PC-3 (cell line): ENCODE results near the gene PCED1A. TPM values are rescaled to one million over a fixed set of nuclear protein-coding genes. Genes with fewer than 3 reads are reported as not detected.

Experiments used
- ATAC-seq: fragments of 200-7000 bp; cut with Tn5 transposase; 2 replicates; pipeline ENCODE4 v1.9.1; 2020; ENCODE audit warnings: mild to moderate bottlenecking, moderate library complexity
- BruUV-seq: library from RNA; stranded (reverse); fragments of 400-500 nt; replicated peaks from 2 replicates; lab custom pipeline; 2021; lab: Mats Ljungman, UMichigan
- CTCF ChIA-PET: fragments of 300-600 bp; sonication (Branson Sonifier 250); formaldehyde crosslinking; loops from one replicate; lab custom pipeline; 2022; ENCODE audit warnings: antibody characterized with exemption; lab: Charles Lee
- POLR2A ChIA-PET: fragments of 300-600 bp; sonication (Branson Sonifier 250); formaldehyde crosslinking; loops from one replicate; lab custom pipeline; 2022; ENCODE audit warnings: antibody characterized with exemption; ENCODE audit not compliant: unreplicated experiment; lab: Charles Lee
- DNase-seq: peaks from one replicate; pipeline ENCODE4 v3.0.0-alpha.2; 2015
- H2AFZ ChIP-seq: fragments of 300-600 bp; sonication (generic); 2 replicates; pipeline ENCODE4 v1.6.0; 2016; ENCODE audit warnings: antibody characterized with exemption, low read length
- H3F3A ChIP-seq: fragments of 300-600 bp; sonication (generic); one replicate; pipeline ENCODE4 v1.6.0; 2017; ENCODE audit warnings: antibody characterized with exemption, low read length, control low read depth, mild to moderate bottlenecking; ENCODE audit not compliant: unreplicated experiment
- H3K27ac ChIP-seq: fragments of 300-600 bp; sonication (generic); 2 replicates; pipeline ENCODE4 v1.5.1; 2016; ENCODE audit warnings: mild to moderate bottlenecking, low read length
- H3K27me3 ChIP-seq: fragments of 300-600 bp; sonication (generic); 2 replicates; pipeline ENCODE4 v1.6.1; 2016; ENCODE audit warnings: low read length, mixed read lengths
- H3K36me3 ChIP-seq: fragments of 300-600 bp; sonication (generic); 2 replicates; pipeline ENCODE4 v1.6.1; 2016; ENCODE audit warnings: low read depth, mixed run types, low read length, mixed read lengths
- H3K4me1 ChIP-seq: fragments of 300-600 bp; sonication (generic); 2 replicates; pipeline ENCODE4 v1.5.1; 2016; ENCODE audit warnings: low read length; ENCODE audit not compliant: insufficient read depth
- H3K4me2 ChIP-seq: fragments of 300-600 bp; sonication (generic); 2 replicates; pipeline ENCODE4 v1.6.0; 2016; ENCODE audit warnings: low read length
- H3K4me3 ChIP-seq: fragments of 300-600 bp; sonication (generic); 2 replicates; pipeline ENCODE4 v1.5.1; 2016; ENCODE audit warnings: mild to moderate bottlenecking, low read length, mixed read lengths
- H3K79me2 ChIP-seq: fragments of 300-600 bp; sonication (generic); 2 replicates; pipeline ENCODE4 v1.6.1; 2017; ENCODE audit warnings: low read length, mixed read lengths
- H3K9ac ChIP-seq: fragments of 300-600 bp; sonication (generic); 2 replicates; pipeline ENCODE4 v1.6.0; 2016; ENCODE audit warnings: mild to moderate bottlenecking, low read length
- H3K9me2 ChIP-seq: fragments of 300-600 bp; sonication (generic); replicated peaks from 2 replicates; pipeline ENCODE4 v1.6.1; 2016; ENCODE audit warnings: mixed run types, low read length, mixed read lengths
- H3K9me3 ChIP-seq: fragments of 300-600 bp; sonication (generic); 2 replicates; pipeline ENCODE4 v1.6.1; 2016; ENCODE audit warnings: low read length, mixed read lengths
- H4K20me1 ChIP-seq: fragments of 300-600 bp; sonication (generic); 2 replicates; pipeline ENCODE4 v1.6.1; 2016; ENCODE audit warnings: low read length, mixed read lengths
- CTCF ChIP-seq: fragments of 300-600 bp; sonication (generic); conservative IDR thresholded peaks from 2 replicates; pipeline ENCODE4 v1.5.1; 2017; ENCODE audit warnings: antibody characterized with exemption, low read depth, mild to moderate bottlenecking, low read length
- EZH2 ChIP-seq: fragments of 300-600 bp; sonication (generic); IDR thresholded peaks from one replicate; pipeline ENCODE4 v1.6.1; 2017; ENCODE audit warnings: antibody characterized with exemption, mild to moderate bottlenecking, low read length; ENCODE audit not compliant: unreplicated experiment
- EZH2phosphoT487 ChIP-seq: fragments of 300-600 bp; sonication (generic); IDR thresholded peaks from 2 replicates; pipeline ENCODE4 v1.6.1; 2018; ENCODE audit warnings: mild to moderate bottlenecking, antibody characterized with exemption, low read length, borderline replicate concordance
- intact Hi-C: fragments of 100-400 bp; cut with micrococcal nuclease; formaldehyde crosslinking; loops from 2 replicates; pipeline ENCODE4 v1.9.0; 2023
- total RNA-seq: library from RNA; depleted of rRNA; stranded (reverse); fragments of >200 nt; gene quantifications from 2 replicates; pipeline ENCODE4 v1.2.3, GENCODE V29; 2014

Gene PCED1A
- total RNA-seq, 1 experiment from 2014 or later = 21.9 TPM

GRCh38 chr20:2804852-2805688, 35.4 kb downstream of the PCED1A start:
- Histone ChIP-seq H4K20me1 (no peaks in the 10 kb centered on the region), H2AFZ (no peak overlapping the region), H3K79me2 (no peaks in the 10 kb centered on the region), H3K36me3 (no peaks in the 10 kb centered on the region), H3K4me1 (no peaks in the 10 kb centered on the region), H3K4me3 (no peak overlapping the region), H3K9me3 (no peaks in the 10 kb centered on the region), H3K9ac (no peak overlapping the region), H3K9me2 (no peaks in the 10 kb centered on the region), H3K27ac (no peak overlapping the region), H3K27me3 (no peaks in the 10 kb centered on the region), H3K4me2 (no peak overlapping the region), H3F3A (no peaks in the 10 kb centered on the region)
- ChIA-PET CTCF (no interaction called here), POLR2A (no interaction called here)
- DNase-seq = no peak
- no TSS peak for BruUV-seq
- TF ChIP-seq CTCF (no peak), EZH2 (no peak), EZH2phosphoT487 (no peak)
- intact Hi-C loops = no loop called here
- ATAC-seq = no peak

- ChIA-PET POLR2A (no interaction called here), CTCF (no interaction called here)
- no peak for DNase-seq
- TF ChIP-seq CTCF = no peak
- no peak for ATAC-seq
- H3K4me2 ChIP-seq = no peak overlapping the region
- no peaks in the 10 kb centered on the region for H3K4me1 ChIP-seq
- no TSS peak for BruUV-seq
- no peak overlapping the region for H2AFZ ChIP-seq
- no peaks in the 10 kb centered on the region for H3K36me3 ChIP-seq
- H3K27ac ChIP-seq = no peak overlapping the region
- no peak overlapping the region for H3K9ac ChIP-seq
- H3F3A ChIP-seq = no peaks in the 10 kb centered on the region
- no peaks in the 10 kb centered on the region for H3K79me2 ChIP-seq
- no peaks in the 10 kb centered on the region for H3K9me3 ChIP-seq
- intact Hi-C loops = no loop called here
- H3K27me3 ChIP-seq = no peaks in the 10 kb centered on the region
- H4K20me1 ChIP-seq = no peaks in the 10 kb centered on the region
- H3K9me2 ChIP-seq = no peaks in the 10 kb centered on the region
- H3K4me3 ChIP-seq = no peak overlapping the region
Measured at GRCh38 chr20:2804041-2804828, 36.2 kb downstream of the PCED1A start.

- Histone ChIP-seq H3F3A (no peaks in the 10 kb centered on the region), H2AFZ (no peak overlapping the region), H3K4me1 (no peaks in the 10 kb centered on the region), H3K9me3 (no peaks in the 10 kb centered on the region), H4K20me1 (no peaks in the 10 kb centered on the region), H3K27me3 (no peaks in the 10 kb centered on the region), H3K4me3 (no peak overlapping the region), H3K9me2 (no peaks in the 10 kb centered on the region), H3K79me2 (no peaks in the 10 kb centered on the region), H3K36me3 (no peaks in the 10 kb centered on the region), H3K9ac (no peak overlapping the region), H3K27ac (no peak overlapping the region), H3K4me2 (no peak overlapping the region)
- no peak for ATAC-seq
- intact Hi-C loops = no loop called here
- ChIA-PET CTCF (no interaction called here), POLR2A (no interaction called here)
- no peak for TF ChIP-seq CTCF
- no peak for TF ChIP-seq EZH2phosphoT487
- no peak for TF ChIP-seq EZH2
- DNase-seq = no peak
- BruUV-seq = no TSS peak
Measured at GRCh38 chr20:2801286-2801728, 39.1 kb downstream of the PCED1A start.
